NCI-H128 (cell line): Measurements from ENCODE around the gene PEX14.

Source experiments
- DNase-seq: peaks from one replicate; lab custom pipeline; 2025; ENCODE audit not compliant: unreplicated experiment; lab: John Stamatoyannopoulos, UW

Gene PEX14

GRCh38 chr1:10675813-10676212 lies 201.1 kb downstream of the PEX14 start:
- no peak for DNase-seq

DNA sequence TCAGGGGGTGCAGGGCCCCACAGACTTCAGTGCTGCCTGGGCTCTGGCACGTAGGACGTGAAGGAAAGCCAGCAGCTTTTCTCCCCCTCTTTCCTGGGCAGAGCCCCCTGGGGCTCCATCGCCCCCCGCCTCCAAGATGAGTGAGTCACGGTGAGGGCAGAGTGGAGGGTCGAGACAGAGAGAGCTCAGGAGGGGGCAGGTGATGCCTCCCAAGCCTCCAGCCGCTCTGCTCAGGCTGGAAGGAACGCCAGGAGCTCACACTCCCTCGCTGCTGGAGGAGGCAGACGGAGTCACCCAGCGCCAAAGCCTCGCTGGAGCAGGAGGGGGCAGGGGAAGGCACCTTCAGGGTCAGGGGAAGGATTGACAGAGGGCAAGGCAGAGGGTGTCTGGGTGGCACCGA lies 202.2 kb downstream of the PEX14 start:
- DNase-seq, result no peak

DNA sequence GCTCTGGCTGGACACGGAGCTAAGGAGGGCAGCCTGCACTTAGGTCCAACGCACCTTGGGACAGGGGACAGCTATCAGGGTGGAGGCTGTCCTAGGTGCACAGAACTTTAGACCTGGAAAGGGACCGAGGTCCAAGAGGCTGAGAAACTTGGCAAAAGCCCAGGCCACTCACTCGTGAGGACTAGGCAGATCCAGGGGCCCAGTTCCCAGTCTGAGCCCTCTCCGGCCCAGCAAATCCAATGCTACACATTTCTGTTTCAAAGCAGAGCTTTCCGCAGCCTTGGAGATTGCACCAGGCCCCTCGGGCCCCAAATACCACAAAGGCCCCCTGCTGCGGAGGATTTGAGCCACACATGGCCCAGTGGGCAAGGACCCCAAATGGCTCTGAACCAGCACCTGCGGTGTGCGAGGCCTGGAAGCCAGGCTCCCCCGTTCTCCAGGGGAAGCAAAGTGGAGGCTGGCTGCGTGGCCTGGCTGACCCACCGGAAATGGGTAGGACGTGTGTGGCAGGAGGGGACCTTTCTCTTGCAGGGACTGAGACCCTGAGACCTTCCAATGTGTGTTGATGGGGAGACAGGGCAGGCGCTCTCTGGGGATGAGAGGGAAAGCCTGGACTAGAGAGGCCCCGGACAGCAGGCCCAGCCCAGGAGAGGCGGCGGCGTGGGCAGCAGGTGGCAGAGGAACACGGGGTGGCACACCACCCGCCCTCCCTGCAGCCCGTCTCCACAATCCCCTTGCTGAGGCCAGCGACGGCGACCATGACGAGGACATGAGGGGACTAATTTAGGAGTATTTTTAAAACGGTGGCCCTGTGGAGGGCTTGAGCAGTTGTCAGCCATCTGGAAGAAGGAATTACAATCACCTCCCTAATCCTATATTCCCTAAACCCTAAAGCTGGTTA lies 203.0 kb downstream of the PEX14 start:
- DNase-seq, result no peak

GRCh38 chr1:10678402-10678801 lies 203.7 kb downstream of the PEX14 start:
- DNase-seq, result no peak

GRCh38 chr1:10678852-10679251 lies 204.1 kb downstream of the PEX14 start:
- DNase-seq, result no peak

- DNase-seq, result peak; percentile 64
These were observed 204.9 kb downstream of the PEX14 start for GRCh38 chr1:10679496-10680220.
